GM12878 (cell line): ENCODE measurements around the gene MRPL18.

Experiments used
- CBX5 ChIP-seq: sonication (generic); IDR thresholded peaks from 2 replicates; pipeline ENCODE4 v1.6.1; 2016; ENCODE audit warnings: low read depth, moderate library complexity, mild to moderate bottlenecking, inconsistent platforms
- EZH2 ChIP-seq: IDR thresholded peaks from 2 replicates; pipeline ENCODE4 v1.6.1; 2012; ENCODE audit warnings: low read depth, mild to moderate bottlenecking, control low read depth, inconsistent platforms, low read length, borderline replicate concordance; ENCODE audit not compliant: control insufficient read depth
- HCFC1 ChIP-seq: fragments of 150-350 bp; IDR thresholded peaks from 2 replicates; pipeline ENCODE4 v1.6.1; 2014; ENCODE audit warnings: low read length
- NRF1 ChIP-seq: conservative IDR thresholded peaks from 2 replicates; pipeline ENCODE4 v1.6.1; 2011; ENCODE audit warnings: mild to moderate bottlenecking, low read depth, low read length, improper control_type of control experiment
- STAT1 ChIP-seq: fragments of 450-650 bp; conservative IDR thresholded peaks from 2 replicates; pipeline ENCODE4 v1.6.1; 2014; ENCODE audit warnings: antibody characterized with exemption, mild to moderate bottlenecking
- TCF7 ChIP-seq: IDR thresholded peaks from 2 replicates; pipeline ENCODE4 v1.6.1; 2014; ENCODE audit warnings: antibody characterized with exemption, borderline replicate concordance
- TF ChIP-seq, protein P1 (sequence below), 3 experiments: IDR thresholded peaks in 2 of 3; conservative IDR thresholded peaks in 1 of 3; 2 replicates each; pipeline ENCODE4 v1.5.1; 2011; ENCODE audit warnings: low read depth in 3 of 3, low read length in 3 of 3, mild to moderate bottlenecking in 3 of 3, control low read depth in 2 of 3, moderate library complexity in 2 of 3, inconsistent platforms in 1 of 3, mixed read lengths in 1 of 3; ENCODE audit not compliant: control insufficient read depth in 2 of 3, insufficient read depth in 1 of 3; ENCODE audit errors: extremely low read depth in 1 of 3
- TF ChIP-seq, protein P2 (sequence below): fragments of 450-650 bp; IDR thresholded peaks from 2 replicates; pipeline ENCODE4 v1.6.1; 2017; ENCODE audit warnings: mild to moderate bottlenecking
- TF ChIP-seq, protein P3 (sequence below): fragments of 450-650 bp; IDR thresholded peaks from 2 replicates; pipeline ENCODE4 v1.6.1; 2018; ENCODE audit warnings: mild to moderate bottlenecking, low read depth, moderate library complexity; ENCODE audit not compliant: partially characterized antibody

DNA sequence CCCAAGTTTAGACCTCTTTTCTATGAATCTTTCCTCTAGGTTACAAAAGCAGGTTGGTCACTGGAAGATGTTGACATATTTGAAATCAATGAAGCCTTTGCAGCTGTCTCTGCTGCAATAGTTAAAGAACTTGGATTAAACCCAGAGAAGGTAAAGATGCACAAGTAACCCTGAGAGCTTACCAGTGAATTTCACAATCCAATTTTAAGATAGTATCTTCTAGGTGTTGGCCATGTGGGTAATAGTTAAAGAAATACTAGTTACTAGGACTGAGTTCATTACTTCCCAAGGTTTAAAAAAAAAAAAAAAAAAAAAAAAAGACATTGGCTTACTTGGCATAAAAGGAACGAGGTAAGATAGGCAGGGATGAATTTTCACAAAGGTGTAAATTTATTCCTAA is 12.1 kb upstream of the MRPL18 start:
- TF ChIP-seq, protein P1, sequence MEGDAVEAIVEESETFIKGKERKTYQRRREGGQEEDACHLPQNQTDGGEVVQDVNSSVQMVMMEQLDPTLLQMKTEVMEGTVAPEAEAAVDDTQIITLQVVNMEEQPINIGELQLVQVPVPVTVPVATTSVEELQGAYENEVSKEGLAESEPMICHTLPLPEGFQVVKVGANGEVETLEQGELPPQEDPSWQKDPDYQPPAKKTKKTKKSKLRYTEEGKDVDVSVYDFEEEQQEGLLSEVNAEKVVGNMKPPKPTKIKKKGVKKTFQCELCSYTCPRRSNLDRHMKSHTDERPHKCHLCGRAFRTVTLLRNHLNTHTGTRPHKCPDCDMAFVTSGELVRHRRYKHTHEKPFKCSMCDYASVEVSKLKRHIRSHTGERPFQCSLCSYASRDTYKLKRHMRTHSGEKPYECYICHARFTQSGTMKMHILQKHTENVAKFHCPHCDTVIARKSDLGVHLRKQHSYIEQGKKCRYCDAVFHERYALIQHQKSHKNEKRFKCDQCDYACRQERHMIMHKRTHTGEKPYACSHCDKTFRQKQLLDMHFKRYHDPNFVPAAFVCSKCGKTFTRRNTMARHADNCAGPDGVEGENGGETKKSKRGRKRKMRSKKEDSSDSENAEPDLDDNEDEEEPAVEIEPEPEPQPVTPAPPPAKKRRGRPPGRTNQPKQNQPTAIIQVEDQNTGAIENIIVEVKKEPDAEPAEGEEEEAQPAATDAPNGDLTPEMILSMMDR (IDR thresholded peaks at IDR 0.05 in 2 of 3, conservative IDR thresholded peaks at IDR 0.05 in 1 of 3; ENCODE audit: control insufficient read depth in 2 of 3, extremely low read depth in 1 of 3, insufficient read depth in 1 of 3, low read depth in 3 of 3, low read length in 3 of 3): no peak
- TF ChIP-seq NRF1: no peak
- TF ChIP-seq EZH2: no peak
- TF ChIP-seq, protein P2, sequence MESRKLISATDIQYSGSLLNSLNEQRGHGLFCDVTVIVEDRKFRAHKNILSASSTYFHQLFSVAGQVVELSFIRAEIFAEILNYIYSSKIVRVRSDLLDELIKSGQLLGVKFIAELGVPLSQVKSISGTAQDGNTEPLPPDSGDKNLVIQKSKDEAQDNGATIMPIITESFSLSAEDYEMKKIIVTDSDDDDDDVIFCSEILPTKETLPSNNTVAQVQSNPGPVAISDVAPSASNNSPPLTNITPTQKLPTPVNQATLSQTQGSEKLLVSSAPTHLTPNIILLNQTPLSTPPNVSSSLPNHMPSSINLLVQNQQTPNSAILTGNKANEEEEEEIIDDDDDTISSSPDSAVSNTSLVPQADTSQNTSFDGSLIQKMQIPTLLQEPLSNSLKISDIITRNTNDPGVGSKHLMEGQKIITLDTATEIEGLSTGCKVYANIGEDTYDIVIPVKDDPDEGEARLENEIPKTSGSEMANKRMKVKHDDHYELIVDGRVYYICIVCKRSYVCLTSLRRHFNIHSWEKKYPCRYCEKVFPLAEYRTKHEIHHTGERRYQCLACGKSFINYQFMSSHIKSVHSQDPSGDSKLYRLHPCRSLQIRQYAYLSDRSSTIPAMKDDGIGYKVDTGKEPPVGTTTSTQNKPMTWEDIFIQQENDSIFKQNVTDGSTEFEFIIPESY: no peak
- no peak for TF ChIP-seq STAT1
- TF ChIP-seq, protein P3, sequence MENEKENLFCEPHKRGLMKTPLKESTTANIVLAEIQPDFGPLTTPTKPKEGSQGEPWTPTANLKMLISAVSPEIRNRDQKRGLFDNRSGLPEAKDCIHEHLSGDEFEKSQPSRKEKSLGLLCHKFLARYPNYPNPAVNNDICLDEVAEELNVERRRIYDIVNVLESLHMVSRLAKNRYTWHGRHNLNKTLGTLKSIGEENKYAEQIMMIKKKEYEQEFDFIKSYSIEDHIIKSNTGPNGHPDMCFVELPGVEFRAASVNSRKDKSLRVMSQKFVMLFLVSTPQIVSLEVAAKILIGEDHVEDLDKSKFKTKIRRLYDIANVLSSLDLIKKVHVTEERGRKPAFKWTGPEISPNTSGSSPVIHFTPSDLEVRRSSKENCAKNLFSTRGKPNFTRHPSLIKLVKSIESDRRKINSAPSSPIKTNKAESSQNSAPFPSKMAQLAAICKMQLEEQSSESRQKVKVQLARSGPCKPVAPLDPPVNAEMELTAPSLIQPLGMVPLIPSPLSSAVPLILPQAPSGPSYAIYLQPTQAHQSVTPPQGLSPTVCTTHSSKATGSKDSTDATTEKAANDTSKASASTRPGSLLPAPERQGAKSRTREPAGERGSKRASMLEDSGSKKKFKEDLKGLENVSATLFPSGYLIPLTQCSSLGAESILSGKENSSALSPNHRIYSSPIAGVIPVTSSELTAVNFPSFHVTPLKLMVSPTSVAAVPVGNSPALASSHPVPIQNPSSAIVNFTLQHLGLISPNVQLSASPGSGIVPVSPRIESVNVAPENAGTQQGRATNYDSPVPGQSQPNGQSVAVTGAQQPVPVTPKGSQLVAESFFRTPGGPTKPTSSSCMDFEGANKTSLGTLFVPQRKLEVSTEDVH: no peak
- no peak for TF ChIP-seq HCFC1
- no peak for TF ChIP-seq CBX5
- TF ChIP-seq TCF7: no peak
